Lower leg skin (tissue), 3 donors: ENCODE measurements around the gene GALNT2.

Experiments
- CTCF ChIP-seq, 3 donors: fragments of 450-650 bp; IDR thresholded peaks; one replicate each; pipeline ENCODE4 v1.5.1; 2016; ENCODE audit warnings: antibody characterized with exemption in 3 of 3, mild to moderate bottlenecking in 3 of 3, moderate library complexity in 2 of 3
- POLR2A ChIP-seq, 2 donors: fragments of 450-650 bp; IDR thresholded peaks; one replicate each; pipeline ENCODE4 v1.6.1; 2016 to 2017; ENCODE audit warnings: antibody characterized with exemption in 2 of 2, mild to moderate bottlenecking in 1 of 2, moderate library complexity in 1 of 2

- TF ChIP-seq CTCF (IDR thresholded peaks at IDR 0.05) (no peak), POLR2A (IDR thresholded peaks at IDR 0.05) (no peak)
Observed at GRCh38 chr1:230065571-230065970, 1.5 kb upstream of the GALNT2 start.
